ENCODE data around the gene DKK3.
"Not testable (repeated sequence)": the region's sequence is repeated elsewhere in the genome, so short reads cannot be mapped to it uniquely, and the experiment has no call there.

DNA sequence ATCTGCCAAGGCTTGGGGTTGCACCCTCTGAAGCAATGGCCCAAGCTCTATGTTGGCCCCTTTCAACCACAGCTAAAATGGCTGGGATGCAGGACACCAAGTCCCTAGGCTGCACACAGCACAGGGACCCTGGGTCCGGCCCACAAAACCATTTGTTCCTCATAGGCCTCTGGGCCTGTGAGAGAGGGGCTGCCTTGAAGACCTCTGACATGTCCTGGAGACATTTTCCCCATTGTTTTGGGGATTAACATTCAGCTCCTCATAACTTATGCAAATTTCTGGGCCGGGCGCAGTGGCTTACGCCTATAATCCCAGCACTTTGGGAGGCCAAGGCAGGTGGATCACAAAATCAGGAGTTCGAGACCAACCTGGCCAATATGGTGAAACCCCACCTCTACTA is 32.3 kb upstream of the DKK3 start:
- TF ChIP-seq, protein P1, sequence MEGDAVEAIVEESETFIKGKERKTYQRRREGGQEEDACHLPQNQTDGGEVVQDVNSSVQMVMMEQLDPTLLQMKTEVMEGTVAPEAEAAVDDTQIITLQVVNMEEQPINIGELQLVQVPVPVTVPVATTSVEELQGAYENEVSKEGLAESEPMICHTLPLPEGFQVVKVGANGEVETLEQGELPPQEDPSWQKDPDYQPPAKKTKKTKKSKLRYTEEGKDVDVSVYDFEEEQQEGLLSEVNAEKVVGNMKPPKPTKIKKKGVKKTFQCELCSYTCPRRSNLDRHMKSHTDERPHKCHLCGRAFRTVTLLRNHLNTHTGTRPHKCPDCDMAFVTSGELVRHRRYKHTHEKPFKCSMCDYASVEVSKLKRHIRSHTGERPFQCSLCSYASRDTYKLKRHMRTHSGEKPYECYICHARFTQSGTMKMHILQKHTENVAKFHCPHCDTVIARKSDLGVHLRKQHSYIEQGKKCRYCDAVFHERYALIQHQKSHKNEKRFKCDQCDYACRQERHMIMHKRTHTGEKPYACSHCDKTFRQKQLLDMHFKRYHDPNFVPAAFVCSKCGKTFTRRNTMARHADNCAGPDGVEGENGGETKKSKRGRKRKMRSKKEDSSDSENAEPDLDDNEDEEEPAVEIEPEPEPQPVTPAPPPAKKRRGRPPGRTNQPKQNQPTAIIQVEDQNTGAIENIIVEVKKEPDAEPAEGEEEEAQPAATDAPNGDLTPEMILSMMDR (IDR thresholded peaks at IDR 0.05; ENCODE audit: borderline replicate concordance, extremely low read depth, low read length, poor library complexity, severe bottlenecking) = not testable (repeated sequence)
- not testable (repeated sequence) for TF ChIP-seq EZH2 (IDR thresholded peaks at IDR 0.05; ENCODE audit: borderline replicate concordance, low read depth, low read length, severe bottlenecking)
